ENCODE results near the gene NACC2.
"Not testable (repeated sequence)": the region's sequence is repeated elsewhere in the genome, so short reads cannot be mapped to it uniquely, and the experiment has no call there.

Gene NACC2

GRCh38 chr9:136082496-136083361, 12.4 kb downstream of the NACC2 start:
- in situ Hi-C loops (cut with HindIII; ENCODE audit: low sequenced_read_pairs): no loop called here

GRCh38 chr9:136081826-136082495, 13.1 kb downstream of the NACC2 start:
- in situ Hi-C loops (cut with HindIII; ENCODE audit: low sequenced_read_pairs): no loop called here

DNA sequence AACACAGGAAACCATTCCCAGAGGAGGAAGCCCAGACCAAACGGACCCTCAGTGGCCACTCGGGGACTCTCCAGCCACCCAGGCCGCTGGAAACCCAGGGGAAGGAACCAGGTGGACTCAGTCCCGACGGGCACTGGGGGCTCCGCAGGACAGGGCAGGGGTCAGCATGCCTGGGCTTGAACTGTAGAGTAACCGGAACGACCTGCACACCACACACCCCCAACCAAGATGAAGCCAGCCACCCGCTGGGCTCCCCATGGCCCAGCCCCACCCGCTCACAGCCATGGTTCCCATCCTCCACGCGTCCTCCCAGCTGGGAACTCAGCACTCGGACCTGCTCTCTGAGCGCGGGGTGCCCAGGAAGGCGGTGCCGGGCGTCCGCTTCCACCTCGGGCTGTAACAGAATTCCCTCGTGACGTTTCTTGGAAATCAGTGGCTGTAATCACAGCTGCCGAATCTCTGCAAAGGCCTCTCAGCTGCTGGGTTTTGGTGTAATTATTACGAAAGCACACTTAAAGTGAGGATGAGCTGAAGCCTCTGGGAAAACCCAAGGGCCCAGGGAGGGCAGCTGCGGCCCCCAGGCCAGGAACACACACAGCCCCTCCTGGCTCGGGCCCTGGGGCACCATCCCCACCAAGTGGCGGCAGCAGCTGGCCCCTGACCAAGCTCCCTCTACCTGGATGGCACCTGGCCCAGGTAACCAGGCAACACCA, 13.8 kb downstream of the NACC2 start:
- in situ Hi-C loops (cut with HindIII; ENCODE audit: low sequenced_read_pairs): no loop called here

- in situ Hi-C loops (cut with HindIII; ENCODE audit: low sequenced_read_pairs): no loop called here
Measured at GRCh38 chr9:136080716-136081112, 14.4 kb downstream of the NACC2 start.

- in situ Hi-C loops (cut with HindIII; ENCODE audit: low sequenced_read_pairs): loop anchor here (5.0 kb wide), 1 partner anchor 32 kb away; no protein-coding TSS in a partner anchor
Measured at GRCh38 chr9:136079916-136080246, 15.2 kb downstream of the NACC2 start.

DNA sequence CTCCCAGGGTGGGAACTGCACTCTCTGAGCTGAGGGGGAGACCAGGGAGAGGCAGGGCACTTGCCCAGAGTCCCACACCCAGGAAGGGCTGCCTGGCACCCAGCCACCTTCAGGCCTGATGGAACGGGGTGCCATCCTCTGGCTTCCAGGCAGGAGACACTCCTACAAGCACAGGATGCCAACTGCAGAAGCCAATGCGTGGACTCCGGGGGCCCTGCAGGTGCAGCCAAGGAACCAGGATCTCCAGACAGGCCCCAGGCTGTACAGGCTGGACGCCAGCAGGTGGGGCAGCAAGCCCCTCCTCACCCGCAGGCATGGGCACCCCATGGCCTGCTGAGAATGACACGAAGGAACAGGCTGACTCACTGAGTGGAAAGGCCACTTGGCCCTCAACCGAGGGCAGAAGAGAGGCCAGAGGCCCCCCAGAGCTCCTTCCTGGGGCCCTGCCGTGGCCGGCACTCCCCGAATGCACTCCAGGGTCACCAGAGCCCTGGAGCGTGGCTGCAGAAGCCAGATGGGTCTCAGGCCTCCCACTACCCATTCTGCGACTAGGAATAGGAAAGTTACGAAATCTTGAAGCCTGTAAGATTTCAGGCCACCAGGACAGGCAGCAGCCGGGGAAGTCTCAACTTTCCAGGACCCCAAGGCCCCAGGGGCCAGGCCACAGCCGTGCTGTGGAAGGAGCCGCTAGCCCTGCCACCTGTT, 15.7 kb downstream of the NACC2 start:
- in situ Hi-C loops (cut with HindIII; ENCODE audit: low sequenced_read_pairs): loop anchor here (5.0 kb wide), 1 partner anchor 33 kb away; no protein-coding TSS in a partner anchor

DNA sequence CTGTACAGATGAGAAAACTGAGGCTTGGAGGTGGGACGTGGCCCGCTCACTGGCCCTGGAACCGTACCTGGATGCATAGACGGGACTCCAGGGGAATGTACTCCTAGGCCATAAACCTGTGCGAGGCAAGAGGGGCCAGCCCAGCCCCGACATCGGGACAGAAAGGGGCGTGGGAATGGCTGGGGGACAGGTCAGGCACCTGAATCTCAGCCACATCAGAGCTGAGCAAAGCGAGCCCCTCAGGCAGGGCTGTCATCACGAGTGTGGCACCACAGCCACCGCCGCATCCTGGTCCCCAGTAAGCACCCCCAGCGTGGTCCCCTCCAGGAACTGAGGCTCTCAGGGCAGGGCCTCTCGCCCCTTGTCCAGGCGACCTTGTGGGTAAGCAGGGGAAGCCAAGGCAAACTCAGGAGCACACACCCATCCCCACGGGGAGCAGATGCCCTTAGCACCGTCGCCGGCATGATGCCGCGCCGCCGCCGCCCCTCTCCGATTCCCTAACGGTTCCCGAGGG, 16.5 kb downstream of the NACC2 start:
- in situ Hi-C loops (cut with HindIII; ENCODE audit: low sequenced_read_pairs): loop anchor here (5.0 kb wide), 1 partner anchor 34 kb away; no protein-coding TSS in a partner anchor

- in situ Hi-C loops (cut with HindIII; ENCODE audit: low sequenced_read_pairs): loop anchor here (5.0 kb wide), 1 partner anchor 34 kb away; no protein-coding TSS in a partner anchor
Measured at GRCh38 chr9:136078024-136078423, 17.1 kb downstream of the NACC2 start.

DNA sequence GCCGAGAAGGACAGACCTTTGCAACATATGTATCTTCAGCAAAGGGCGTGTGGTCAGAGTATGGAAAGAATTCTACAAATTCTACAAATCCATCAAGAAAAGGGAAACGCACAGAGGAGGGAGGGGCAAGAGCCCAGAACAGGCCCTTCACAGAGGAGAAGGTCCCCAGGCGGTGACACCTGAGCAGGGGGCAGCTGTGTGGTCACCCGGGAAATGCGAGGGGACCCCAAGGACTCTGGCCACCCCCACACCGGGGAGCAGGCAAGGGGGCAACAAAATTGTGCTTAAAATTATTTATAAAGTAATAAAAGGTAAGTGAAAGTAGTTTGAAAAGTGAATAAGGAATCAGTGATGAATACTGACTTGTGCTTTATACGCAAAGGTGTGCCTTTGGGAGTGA, 17.6 kb downstream of the NACC2 start:
- in situ Hi-C loops (cut with HindIII; ENCODE audit: low sequenced_read_pairs): loop anchor here (5.0 kb wide), 1 partner anchor 35 kb away; no protein-coding TSS in a partner anchor

- in situ Hi-C loops (cut with HindIII; ENCODE audit: low sequenced_read_pairs): loop anchor here (5.0 kb wide), 1 partner anchor 36 kb away; no protein-coding TSS in a partner anchor
Measured at GRCh38 chr9:136075881-136076678, 19.0 kb downstream of the NACC2 start.

- in situ Hi-C loops (cut with HindIII; ENCODE audit: low sequenced_read_pairs): loop anchor here (5.0 kb wide), 1 partner anchor 37 kb away; no protein-coding TSS in a partner anchor
Measured at GRCh38 chr9:136075134-136075841, 19.8 kb downstream of the NACC2 start.

GRCh38 chr9:136074706-136075105, 20.4 kb downstream of the NACC2 start:
- in situ Hi-C loops (cut with HindIII; ENCODE audit: low sequenced_read_pairs): loop anchor here (5.0 kb wide), 1 partner anchor 38 kb away; no protein-coding TSS in a partner anchor

GRCh38 chr9:136062657-136063439, 32.2 kb downstream of the NACC2 start:
- in situ Hi-C loops (cut with HindIII; ENCODE audit: low sequenced_read_pairs): no loop called here

- in situ Hi-C loops (cut with HindIII; ENCODE audit: low sequenced_read_pairs): not testable (repeated sequence)
Measured at GRCh38 chr9:136061916-136062315, 33.2 kb downstream of the NACC2 start.

DNA sequence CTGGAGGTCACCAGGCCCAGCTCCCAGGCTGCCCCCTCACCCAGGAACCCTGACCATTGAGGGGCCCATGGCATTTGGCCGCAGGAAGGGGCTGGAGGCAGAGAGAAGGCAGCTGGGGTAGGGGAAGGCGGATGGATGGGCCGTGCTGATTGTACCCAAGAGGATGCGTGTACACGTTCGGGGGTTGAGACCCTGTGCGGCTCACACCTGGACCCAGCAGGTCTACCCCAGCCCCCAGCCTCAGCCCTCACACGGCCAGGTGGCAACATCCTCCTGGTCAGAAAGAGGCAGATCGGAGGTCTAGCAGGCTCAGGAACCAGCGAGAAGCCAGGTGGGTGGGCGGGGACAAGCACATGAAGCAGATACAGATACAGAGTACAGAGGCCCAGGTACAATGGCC, 33.7 kb downstream of the NACC2 start:
- in situ Hi-C loops (cut with HindIII; ENCODE audit: low sequenced_read_pairs): no loop called here

DNA sequence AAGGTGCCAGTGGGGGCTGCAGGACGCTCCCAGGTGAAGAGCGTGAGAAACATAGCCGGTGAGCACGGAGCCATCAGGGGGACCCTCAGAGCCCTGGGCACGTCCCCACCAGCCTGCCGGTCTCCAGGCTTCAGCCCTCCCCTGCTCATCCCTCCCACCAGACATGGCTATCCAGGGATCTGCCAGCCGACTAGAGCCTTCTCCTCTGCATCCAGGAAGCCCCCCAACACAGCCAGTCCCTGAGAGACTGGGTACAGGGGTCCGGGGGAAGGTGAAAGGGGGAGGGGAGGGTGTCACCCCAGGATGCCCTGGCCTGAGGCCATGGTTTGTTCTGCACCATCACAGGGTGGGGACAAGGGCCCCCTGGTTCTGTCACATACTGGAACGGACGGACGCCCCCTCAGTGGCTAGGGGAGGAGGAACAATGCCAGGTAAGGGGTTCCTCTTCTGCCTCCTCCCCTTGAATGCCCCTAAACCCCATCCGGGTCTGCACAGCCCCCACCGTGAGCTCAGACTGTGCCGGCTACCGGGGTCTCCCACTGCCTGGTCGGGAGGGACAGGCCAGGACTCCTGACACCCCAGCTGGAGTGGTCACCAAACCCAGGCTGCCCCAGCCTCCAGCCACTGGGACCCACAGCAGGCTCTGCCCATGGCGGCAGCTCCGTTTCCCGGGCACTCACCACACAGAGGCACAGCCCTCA, 34.3 kb downstream of the NACC2 start:
- in situ Hi-C loops (cut with HindIII; ENCODE audit: low sequenced_read_pairs): no loop called here

All from endothelial cell of hepatic sinusoid (primary cell).